HepG2 (cell line): ENCODE measurements around the gene DNAJB2. TPM values are rescaled to one million over a fixed set of nuclear protein-coding genes. Genes with fewer than 3 reads are reported as not detected.

Experiments used
- ARNT2 ChIP-seq: sonication (generic); formaldehyde crosslinking; IDR thresholded peaks from 2 replicates; pipeline ENCODE4 v1.8.0; 2022; ENCODE audit warnings: mild to moderate bottlenecking, low read depth, missing genetic modification reagents, moderate library complexity
- CCDC6 ChIP-seq: sonication (generic); formaldehyde crosslinking; IDR thresholded peaks from 2 replicates; pipeline ENCODE4 v1.8.1; 2022; ENCODE audit warnings: mild to moderate bottlenecking, missing genetic modification reagents, moderate library complexity
- FOXK2 ChIP-seq: fragments of 450-650 bp; IDR thresholded peaks from 2 replicates; pipeline ENCODE4 v1.6.1; 2016
- GTF3A ChIP-seq: sonication (generic); formaldehyde crosslinking; conservative IDR thresholded peaks from 2 replicates; pipeline ENCODE4 v1.4.0; 2020; ENCODE audit warnings: mild to moderate bottlenecking, missing genetic modification reagents
- KDM6A ChIP-seq: IDR thresholded peaks from 2 replicates; pipeline ENCODE4 v1.6.1; 2016; ENCODE audit warnings: low read depth
- MBD4 ChIP-seq: IDR thresholded peaks from 2 replicates; pipeline ENCODE4 v1.6.1; 2012; ENCODE audit warnings: low read length, inconsistent platforms, borderline replicate concordance
- PCBP2 ChIP-seq: fragments of 200-400 bp; formaldehyde crosslinking; optimal IDR thresholded peaks from 2 replicates; pipeline ENCODE3; 2018; ENCODE audit warnings: low read length, low read depth; ENCODE audit not compliant: poor library complexity, severe bottlenecking
- PHF8 ChIP-seq: sonication (generic); formaldehyde crosslinking; IDR thresholded peaks from 2 replicates; pipeline ENCODE4 v1.5.0; 2020; ENCODE audit warnings: missing genetic modification reagents
- RFXAP ChIP-seq: sonication (generic); formaldehyde crosslinking; IDR thresholded peaks from 2 replicates; pipeline ENCODE4 v1.4.0; 2020; ENCODE audit warnings: missing genetic modification reagents, borderline replicate concordance
- RORA ChIP-seq: sonication (generic); formaldehyde crosslinking; IDR thresholded peaks from 2 replicates; pipeline ENCODE4 v1.5.0; 2020; ENCODE audit warnings: mild to moderate bottlenecking, missing genetic modification reagents, moderate library complexity
- SOX13 ChIP-seq, 3 experiments: fragments of 450-650 bp in 1 of 3; sonication (generic) in 1 of 3; formaldehyde crosslinking in 1 of 3; IDR thresholded peaks in 2 of 3; conservative IDR thresholded peaks in 1 of 3; 2 replicates each; pipeline versions ENCODE4 v1.5.0 to v1.6.1; 2016 to 2020; ENCODE audit warnings: antibody characterized with exemption in 1 of 3, mild to moderate bottlenecking in 1 of 3, missing compliant biosample characterization in 1 of 3, missing genetic modification reagents in 1 of 3, moderate library complexity in 1 of 3
- TBX3 ChIP-seq: fragments of 450-650 bp; IDR thresholded peaks from 2 replicates; pipeline ENCODE4 v1.6.1; 2017; ENCODE audit warnings: antibody characterized with exemption, mild to moderate bottlenecking, inconsistent platforms, borderline replicate concordance
- TCF12 ChIP-seq, 2 experiments: fragments of 450-650 bp in 1 of 2; sonication (generic) in 1 of 2; formaldehyde crosslinking in 1 of 2; IDR thresholded peaks; 2 replicates each; pipeline versions ENCODE4 v1.6.1 to v1.8.0; 2017 to 2022; ENCODE audit warnings: antibody characterized with exemption in 1 of 2, mild to moderate bottlenecking in 1 of 2, missing genetic modification reagents in 1 of 2, moderate library complexity in 1 of 2
- ZFP36L2 ChIP-seq: sonication (generic); formaldehyde crosslinking; IDR thresholded peaks from 2 replicates; pipeline ENCODE4 v1.4.0; 2020; ENCODE audit warnings: missing genetic modification reagents
- ZFP90 ChIP-seq: sonication (generic); formaldehyde crosslinking; IDR thresholded peaks from 2 replicates; pipeline ENCODE4 v1.8.0; 2022; ENCODE audit warnings: missing genetic modification reagents, mild to moderate bottlenecking, inconsistent platforms, borderline replicate concordance
- ZNF30 ChIP-seq: sonication (generic); formaldehyde crosslinking; IDR thresholded peaks from 2 replicates; pipeline ENCODE4 v1.5.0; 2020; ENCODE audit warnings: mild to moderate bottlenecking, missing genetic modification reagents
- ZNF331 ChIP-seq: sonication (generic); formaldehyde crosslinking; IDR thresholded peaks from 2 replicates; pipeline ENCODE4 v1.4.0; 2020; ENCODE audit warnings: missing genetic modification reagents
- ZNF350 ChIP-seq: sonication (generic); formaldehyde crosslinking; IDR thresholded peaks from 2 replicates; pipeline ENCODE4 v1.4.0; 2020; ENCODE audit warnings: mild to moderate bottlenecking, low read depth, missing genetic modification reagents, borderline replicate concordance
- ZNF552 ChIP-seq: sonication (generic); formaldehyde crosslinking; IDR thresholded peaks from 2 replicates; pipeline ENCODE4 v1.9.0; 2022; ENCODE audit warnings: missing genetic modification reagents, mild to moderate bottlenecking, borderline replicate concordance
- ZNF619 ChIP-seq: sonication (generic); formaldehyde crosslinking; IDR thresholded peaks from 2 replicates; pipeline ENCODE4 v1.4.0; 2020; ENCODE audit warnings: mild to moderate bottlenecking, missing genetic modification reagents
- ZNF747 ChIP-seq: sonication (generic); formaldehyde crosslinking; IDR thresholded peaks from 2 replicates; pipeline ENCODE4 v1.8.1; 2023; ENCODE audit warnings: missing genetic modification reagents, mild to moderate bottlenecking, borderline replicate concordance
- polyA plus RNA-seq, 8 experiments: library from polyadenylated mRNA; depleted of rRNA in 3 of 8; stranded (reverse) in 7 of 8; unstranded in 1 of 8; fragments of >200 nt; fragmentation: Illumina TruSeq in 4 of 8; extraction: Trizol in 4 of 8; gene quantifications; 2 replicates each; pipeline versions ENCODE4 v1.2.1 to v1.2.3, GENCODE V29; 2011 to 2016; ENCODE audit warnings: low read depth in 4 of 8, missing spikeins in 1 of 8, mixed read lengths in 1 of 8; ENCODE audit not compliant: insufficient read depth in 1 of 8
- total RNA-seq, 5 experiments: library from RNA; depleted of rRNA; stranded (reverse); fragments of >200 nt; fragmentation: Illumina TruSeq; extraction: Trizol; gene quantifications; 2 replicates each; pipeline ENCODE4 v1.2.3, GENCODE V29; 2016; ENCODE audit warnings: low read depth in 1 of 5
- TF ChIP-seq, protein P1 (sequence below): sonication (generic); formaldehyde crosslinking; IDR thresholded peaks from 2 replicates; pipeline ENCODE4 v1.4.0; 2020; ENCODE audit warnings: missing genetic modification reagents
- TF ChIP-seq, protein P2 (sequence below): sonication (generic); formaldehyde crosslinking; IDR thresholded peaks from 2 replicates; pipeline ENCODE4 v1.5.1; 2020; ENCODE audit warnings: mild to moderate bottlenecking, missing genetic modification reagents, borderline replicate concordance
- TF ChIP-seq, protein P3 (sequence below): sonication (generic); formaldehyde crosslinking; IDR thresholded peaks from 2 replicates; pipeline ENCODE4 v1.4.0; 2020; ENCODE audit warnings: missing genetic modification reagents, borderline replicate concordance

Gene DNAJB2
- total and polyA plus RNA-seq, 2 of the 13 experiments (the other 11 are each of a cell fraction or from before 2014, with no cell fraction given) = 21.3 to 31.1 TPM

DNA sequence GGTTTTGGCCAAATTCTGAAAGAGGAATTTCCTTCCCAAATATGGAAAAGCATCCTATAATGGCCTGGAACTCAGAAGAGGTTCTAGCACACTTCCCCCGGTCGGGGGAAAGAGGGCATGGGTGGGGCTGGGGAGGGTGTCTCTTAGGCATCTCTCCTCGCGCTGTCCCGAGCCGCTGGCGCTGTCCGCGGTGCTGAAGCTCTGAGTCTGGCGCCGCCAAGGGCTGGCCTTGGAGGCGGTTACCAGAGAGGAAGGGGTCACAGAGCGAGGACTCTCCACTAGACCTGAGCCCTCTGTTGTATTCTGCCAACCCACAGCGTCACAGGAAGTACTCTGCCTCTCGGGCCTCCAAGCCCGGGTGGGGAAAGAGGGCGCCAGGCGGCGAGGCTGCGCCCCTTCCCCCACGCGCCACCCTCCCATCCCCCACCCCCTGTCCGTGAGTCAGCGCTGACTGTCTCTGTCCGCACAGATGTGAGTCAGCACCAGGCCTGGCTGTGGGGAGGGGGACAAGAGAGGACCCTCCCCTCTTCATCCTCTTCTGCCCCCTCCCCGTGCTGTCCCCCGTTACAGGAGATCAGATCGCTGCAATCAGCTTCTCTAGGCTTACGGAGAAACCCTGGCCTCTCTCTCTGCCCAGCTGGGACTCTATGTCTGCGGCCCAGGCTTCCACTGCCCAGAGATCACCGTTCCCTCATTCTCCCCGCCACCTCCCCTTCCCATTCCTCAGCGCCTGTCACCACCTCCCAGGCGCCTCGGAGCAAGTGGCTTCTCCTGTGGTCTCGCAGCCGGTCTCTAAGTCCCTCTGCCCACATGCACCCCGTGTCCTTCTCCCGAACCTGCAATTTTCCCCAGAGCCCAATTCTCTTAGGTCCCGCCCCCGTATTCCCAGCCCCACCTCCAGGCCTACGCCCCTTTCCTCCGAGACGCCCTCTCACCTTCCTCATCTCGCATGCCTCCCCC, 29.3 kb downstream of the DNAJB2 start (continued):
- TF ChIP-seq RFXAP (CRISPR knock-in tag) (peak; percentile 91), ZNF552 (CRISPR knock-in tag) (peak; percentile 67; the same call in 1 of the 2 replicates), ZFP90 (CRISPR knock-in tag) (peak; percentile 96), TCF12 (IDR thresholded peaks at IDR 0.05) (no peak), TCF12 (CRISPR knock-in tag; IDR thresholded peaks at IDR 0.05) (peak; percentile 63; the same call in 1 of the 2 replicates), PHF8 (peak; percentile 43; the same call in 1 of the 2 replicates), PCBP2 (no peak), CCDC6 (CRISPR knock-in tag) (peak; percentile 85; the same call in 1 of the 2 replicates), ZNF350 (peak; percentile 60; the same call in 1 of the 2 replicates), ZNF30 (0 out of 2 replicates have a peak, but pooled peaks have one; percentile 55), GTF3A (CRISPR knock-in tag) (no peak), FOXK2 (no peak), MBD4 (no peak), ZNF331 (CRISPR knock-in tag) (peak; percentile 98), RORA (CRISPR knock-in tag) (no peak), ZNF619 (CRISPR knock-in tag) (no peak), TBX3 (no peak), ARNT2 (CRISPR knock-in tag) (peak; percentile 95), ZFP36L2 (peak; percentile 98), KDM6A (CRISPR knock-in tag) (no peak), ZNF747 (CRISPR knock-in tag) (peak; percentile 79; the same call in 1 of the 2 replicates), SOX13 (IDR thresholded peaks at IDR 0.05) (no peak), SOX13 (CRISPR knock-in tag; conservative IDR thresholded peaks at IDR 0.05 in 1 of 2, IDR thresholded peaks at IDR 0.05 in 1 of 2) (peak in 1 of 2 experiments; percentile 73; a peak in 2 of 4 replicates)
- TF ChIP-seq, protein P1, sequence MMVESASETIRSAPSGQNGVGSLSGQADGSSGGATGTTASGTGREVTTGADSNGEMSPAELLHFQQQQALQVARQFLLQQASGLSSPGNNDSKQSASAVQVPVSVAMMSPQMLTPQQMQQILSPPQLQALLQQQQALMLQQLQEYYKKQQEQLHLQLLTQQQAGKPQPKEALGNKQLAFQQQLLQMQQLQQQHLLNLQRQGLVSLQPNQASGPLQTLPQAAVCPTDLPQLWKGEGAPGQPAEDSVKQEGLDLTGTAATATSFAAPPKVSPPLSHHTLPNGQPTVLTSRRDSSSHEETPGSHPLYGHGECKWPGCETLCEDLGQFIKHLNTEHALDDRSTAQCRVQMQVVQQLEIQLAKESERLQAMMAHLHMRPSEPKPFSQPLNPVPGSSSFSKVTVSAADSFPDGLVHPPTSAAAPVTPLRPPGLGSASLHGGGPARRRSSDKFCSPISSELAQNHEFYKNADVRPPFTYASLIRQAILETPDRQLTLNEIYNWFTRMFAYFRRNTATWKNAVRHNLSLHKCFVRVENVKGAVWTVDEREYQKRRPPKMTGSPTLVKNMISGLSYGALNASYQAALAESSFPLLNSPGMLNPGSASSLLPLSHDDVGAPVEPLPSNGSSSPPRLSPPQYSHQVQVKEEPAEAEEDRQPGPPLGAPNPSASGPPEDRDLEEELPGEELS (CRISPR knock-in tag) = peak; percentile 74
- TF ChIP-seq, protein P2, sequence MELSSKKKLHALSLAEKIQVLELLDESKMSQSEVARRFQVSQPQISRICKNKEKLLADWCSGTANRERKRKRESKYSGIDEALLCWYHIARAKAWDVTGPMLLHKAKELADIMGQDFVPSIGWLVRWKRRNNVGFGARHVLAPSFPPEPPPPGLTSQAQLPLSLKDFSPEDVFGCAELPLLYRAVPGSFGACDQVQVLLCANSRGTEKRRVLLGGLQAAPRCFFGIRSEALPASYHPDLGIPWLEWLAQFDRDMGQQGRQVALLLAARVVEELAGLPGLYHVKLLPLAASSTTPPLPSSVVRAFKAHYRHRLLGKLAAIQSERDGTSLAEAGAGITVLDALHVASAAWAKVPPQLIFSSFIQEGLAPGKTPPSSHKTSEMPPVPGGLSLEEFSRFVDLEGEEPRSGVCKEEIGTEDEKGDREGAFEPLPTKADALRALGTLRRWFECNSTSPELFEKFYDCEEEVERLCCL (CRISPR knock-in tag) = peak; percentile 37; the same call in 1 of the 2 replicates
- TF ChIP-seq, protein P3, sequence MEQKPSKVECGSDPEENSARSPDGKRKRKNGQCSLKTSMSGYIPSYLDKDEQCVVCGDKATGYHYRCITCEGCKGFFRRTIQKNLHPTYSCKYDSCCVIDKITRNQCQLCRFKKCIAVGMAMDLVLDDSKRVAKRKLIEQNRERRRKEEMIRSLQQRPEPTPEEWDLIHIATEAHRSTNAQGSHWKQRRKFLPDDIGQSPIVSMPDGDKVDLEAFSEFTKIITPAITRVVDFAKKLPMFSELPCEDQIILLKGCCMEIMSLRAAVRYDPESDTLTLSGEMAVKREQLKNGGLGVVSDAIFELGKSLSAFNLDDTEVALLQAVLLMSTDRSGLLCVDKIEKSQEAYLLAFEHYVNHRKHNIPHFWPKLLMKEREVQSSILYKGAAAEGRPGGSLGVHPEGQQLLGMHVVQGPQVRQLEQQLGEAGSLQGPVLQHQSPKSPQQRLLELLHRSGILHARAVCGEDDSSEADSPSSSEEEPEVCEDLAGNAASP (CRISPR knock-in tag) = peak; percentile 91
